Breast epithelium (tissue), 4 donors: ENCODE data around the gene PPM1H. TPM values are rescaled to one million over a fixed set of nuclear protein-coding genes. Genes with fewer than 3 reads are reported as not detected.

ENCODE experiments used
- DNase-seq, 2 donors: peaks; one replicate each; pipeline ENCODE4 v3.0.0-alpha.2; 2019; ENCODE audit warnings: low spot score in 2 of 2
- H3K27ac ChIP-seq, 2 donors: fragments of 200-600 bp; sonication (generic) in 1 of 2; one replicate each; pipeline ENCODE4 v1.5.1; 2016 to 2019; ENCODE audit warnings: mild to moderate bottlenecking in 1 of 2
- H3K27me3 ChIP-seq, 2 donors: fragments of 200-600 bp; sonication (generic) in 1 of 2; one replicate each; pipeline versions ENCODE4 v1.5.1 to v1.6.0; 2017 to 2019; ENCODE audit warnings: control low read depth in 1 of 2, mild to moderate bottlenecking in 1 of 2
- H3K36me3 ChIP-seq: fragments of 200-600 bp; one replicate; pipeline ENCODE4 v1.5.1; 2019
- H3K4me1 ChIP-seq, 2 donors: fragments of 200-600 bp; sonication (generic); one replicate each; pipeline ENCODE4 v1.5.1; 2016 to 2019; ENCODE audit warnings: control low read depth in 1 of 2
- H3K4me3 ChIP-seq, 3 donors: fragments of 200-600 bp; sonication (generic); 1 replicate in 2 of 3; 2 replicates in 1 of 3; pipeline ENCODE4 v1.5.1; 2016 to 2019; ENCODE audit warnings: mild to moderate bottlenecking in 3 of 3, moderate library complexity in 2 of 3
- H3K9me3 ChIP-seq, 2 donors: fragments of 200-600 bp; sonication (generic) in 1 of 2; one replicate each; pipeline ENCODE4 v1.5.1; 2016 to 2019; ENCODE audit warnings: control low read depth in 1 of 2
- CTCF ChIP-seq, 3 donors: fragments of 450-650 bp; IDR thresholded peaks; one replicate each; pipeline ENCODE4 v1.5.1; 2016 to 2017; ENCODE audit warnings: antibody characterized with exemption in 3 of 3, mild to moderate bottlenecking in 3 of 3, moderate library complexity in 3 of 3
- POLR2A ChIP-seq: fragments of 450-650 bp; IDR thresholded peaks from one replicate; pipeline ENCODE4 v1.6.1; 2016; ENCODE audit warnings: antibody characterized with exemption, mild to moderate bottlenecking, moderate library complexity
- POLR2AphosphoS5 ChIP-seq, 3 donors: sonication (generic); formaldehyde crosslinking; IDR thresholded peaks; one replicate each; pipeline ENCODE4 v1.6.1; 2017; ENCODE audit warnings: antibody characterized with exemption in 3 of 3
- intact Hi-C: fragments of 100-400 bp; cut with DNase I; formaldehyde crosslinking; loops from one replicate; pipeline ENCODE4 v1.15.1; 2023; ENCODE audit warnings: low total_unique reads
- total RNA-seq, 3 donors: library from RNA; depleted of rRNA; stranded (reverse); fragments of >200 nt; gene quantifications; one replicate each; pipeline ENCODE4 v1.1.0, GENCODE V29; 2016

PPM1H gene
- total RNA-seq, 3 donors from 2014 or later = 2.2 to 15.4 (median 13.5) TPM

- TF ChIP-seq POLR2A (no peak), POLR2AphosphoS5 (IDR thresholded peaks at IDR 0.05) (no peak), CTCF (IDR thresholded peaks at IDR 0.05) (no peak)
- no peaks in the 10 kb centered on the region for H3K27me3 ChIP-seq
- H3K9me3 ChIP-seq = no peaks in the 10 kb centered on the region
- H3K4me3 ChIP-seq = no peak overlapping the region
- no peak overlapping the region for H3K27ac ChIP-seq
- no peaks in the 10 kb centered on the region for H3K4me1 ChIP-seq
- no peak for DNase-seq
- intact Hi-C loops = loop anchor here (10.0 kb wide), 1 partner anchor 81 kb away; no protein-coding TSS in a partner anchor
- no peaks in the 10 kb centered on the region for H3K36me3 ChIP-seq
Measured at GRCh38 chr12:62643486-62643885, 291.5 kb downstream of the PPM1H start.

GRCh38 chr12:62642486-62642885 is 292.5 kb downstream of the PPM1H start:
- no peaks in the 10 kb centered on the region for H3K4me1 ChIP-seq
- H3K27ac ChIP-seq = no peak overlapping the region
- TF ChIP-seq CTCF (IDR thresholded peaks at IDR 0.05) = no peak
- no peak for TF ChIP-seq POLR2A
- TF ChIP-seq POLR2AphosphoS5 (IDR thresholded peaks at IDR 0.05) = no peak
- DNase-seq = no peak
- intact Hi-C loops = loop anchor here (10.0 kb wide), 1 partner anchor 82 kb away; no protein-coding TSS in a partner anchor
- H3K9me3 ChIP-seq = no peaks in the 10 kb centered on the region
- H3K27me3 ChIP-seq = no peaks in the 10 kb centered on the region
- no peaks in the 10 kb centered on the region for H3K36me3 ChIP-seq
- no peak overlapping the region for H3K4me3 ChIP-seq

GRCh38 chr12:62640910-62641448 is 294.0 kb downstream of the PPM1H start:
- H3K36me3 ChIP-seq = no peaks in the 10 kb centered on the region
- no peak overlapping the region for H3K4me3 ChIP-seq
- no peaks in the 10 kb centered on the region for H3K27me3 ChIP-seq
- intact Hi-C loops = loop anchor here (10.0 kb wide), 1 partner anchor 84 kb away; no protein-coding TSS in a partner anchor
- H3K9me3 ChIP-seq = no peaks in the 10 kb centered on the region
- no peak for TF ChIP-seq POLR2A
- no peak for TF ChIP-seq CTCF (IDR thresholded peaks at IDR 0.05)
- TF ChIP-seq POLR2AphosphoS5 (IDR thresholded peaks at IDR 0.05) = no peak
- no peak overlapping the region for H3K27ac ChIP-seq
- DNase-seq = no peak
- H3K4me1 ChIP-seq = no peaks in the 10 kb centered on the region

GRCh38 chr12:62637679-62638078 is 297.3 kb downstream of the PPM1H start:
- intact Hi-C loops = no loop called here
- Histone ChIP-seq H3K27me3 (no peaks in the 10 kb centered on the region), H3K9me3 (no peaks in the 10 kb centered on the region), H3K36me3 (no peaks in the 10 kb centered on the region), H3K4me1 (peaks cover 0 to 5% of the 10 kb centered on the region in 2 donors), H3K4me3 (no peak overlapping the region), H3K27ac (no peak overlapping the region)
- no peak for DNase-seq
- TF ChIP-seq CTCF (IDR thresholded peaks at IDR 0.05) (no peak), POLR2A (no peak), POLR2AphosphoS5 (IDR thresholded peaks at IDR 0.05) (no peak)

- no peak overlapping the region for H3K4me3 ChIP-seq
- no peak overlapping the region for H3K27ac ChIP-seq
- no peak for TF ChIP-seq CTCF (IDR thresholded peaks at IDR 0.05)
- TF ChIP-seq POLR2AphosphoS5 (IDR thresholded peaks at IDR 0.05) = no peak
- no peak for TF ChIP-seq POLR2A
- no peak for DNase-seq
- intact Hi-C loops = no loop called here
- peaks cover 0 to 9% of the 10 kb centered on the region in 2 donors for H3K4me1 ChIP-seq
- H3K27me3 ChIP-seq = no peaks in the 10 kb centered on the region
- no peaks in the 10 kb centered on the region for H3K36me3 ChIP-seq
- no peaks in the 10 kb centered on the region for H3K9me3 ChIP-seq
Measured at GRCh38 chr12:62635649-62636048, 299.3 kb downstream of the PPM1H start.
